NCI-H1417 treated with DMSO at 0.1 percent for 48 hours (cell line): ENCODE results near the gene LZTS3.
A peak's percentile ranks its signal among the peaks of the same experiment; 100 is the strongest.
"Not testable (repeated sequence)": the region's sequence is repeated elsewhere in the genome, so short reads cannot be mapped to it uniquely, and the experiment has no call there.

Experiments used
- DNase-seq: peaks from one replicate; lab custom pipeline; 2025; lab: John Stamatoyannopoulos, UW

The LZTS3 gene

DNA sequence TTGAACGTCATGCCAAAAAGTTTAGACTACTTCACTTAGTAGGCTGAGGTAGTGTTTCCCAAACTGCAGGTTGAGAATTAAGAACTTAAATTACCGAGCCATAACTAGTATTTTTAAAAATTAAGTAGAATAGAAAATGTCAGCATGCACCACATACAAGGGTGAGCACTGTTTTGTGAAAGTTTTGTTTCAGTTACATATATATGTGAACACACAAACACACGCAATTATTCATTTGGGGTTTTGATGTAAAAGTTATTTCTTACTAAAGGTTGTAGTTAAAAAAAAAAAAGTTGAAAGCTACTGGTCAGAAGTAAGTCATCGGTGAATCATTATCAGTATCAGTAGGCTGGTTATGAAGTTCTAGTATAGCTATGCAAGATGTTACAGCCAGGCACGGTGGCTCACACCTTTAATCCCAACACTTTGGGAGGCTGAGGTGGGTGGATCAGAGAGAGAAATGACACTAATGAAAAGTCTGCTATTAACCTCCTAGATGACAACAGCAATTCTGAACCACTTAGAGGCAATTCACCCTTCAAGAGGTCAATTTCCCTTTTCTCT, 37.8 kb downstream of the LZTS3 start:
- no peak for DNase-seq

DNA sequence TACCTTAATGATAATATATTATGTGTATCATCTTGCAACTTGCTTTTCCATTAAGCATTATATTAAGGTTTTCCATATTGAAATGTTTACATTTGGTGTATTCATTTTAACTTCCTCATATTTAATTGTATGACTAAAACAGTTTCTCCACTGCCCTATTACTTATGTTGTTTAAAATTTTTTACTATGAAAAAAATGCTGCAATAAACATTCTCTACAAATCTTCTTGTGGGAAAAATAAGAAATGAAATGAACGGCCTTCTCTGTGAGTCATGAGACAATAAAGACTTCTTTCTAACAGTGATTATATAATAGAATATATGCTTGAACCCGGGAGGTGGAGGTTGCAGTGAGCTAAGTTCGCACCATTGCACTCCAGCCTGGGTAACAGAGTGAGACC, 39.2 kb downstream of the LZTS3 start:
- DNase-seq = no peak

DNA sequence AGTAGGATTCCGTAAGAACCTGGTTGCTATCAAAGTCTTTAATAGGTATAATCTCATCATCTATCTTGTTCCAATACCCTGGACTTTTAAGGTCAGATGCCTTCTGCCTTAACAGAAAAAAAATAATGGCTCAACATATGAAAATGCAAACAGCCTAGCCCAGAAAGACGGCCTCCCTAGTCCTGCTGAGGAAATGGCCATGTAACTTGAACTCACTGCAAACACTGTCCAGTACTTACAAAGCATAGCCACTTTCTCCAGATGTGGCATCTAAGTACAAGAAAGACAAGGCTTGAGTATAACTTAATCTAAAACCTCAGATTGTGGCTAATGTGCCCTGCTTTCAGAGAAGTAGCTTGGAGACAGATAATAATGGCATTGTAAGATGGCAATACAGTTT, 40.2 kb downstream of the LZTS3 start:
- DNase-seq = no peak

DNA sequence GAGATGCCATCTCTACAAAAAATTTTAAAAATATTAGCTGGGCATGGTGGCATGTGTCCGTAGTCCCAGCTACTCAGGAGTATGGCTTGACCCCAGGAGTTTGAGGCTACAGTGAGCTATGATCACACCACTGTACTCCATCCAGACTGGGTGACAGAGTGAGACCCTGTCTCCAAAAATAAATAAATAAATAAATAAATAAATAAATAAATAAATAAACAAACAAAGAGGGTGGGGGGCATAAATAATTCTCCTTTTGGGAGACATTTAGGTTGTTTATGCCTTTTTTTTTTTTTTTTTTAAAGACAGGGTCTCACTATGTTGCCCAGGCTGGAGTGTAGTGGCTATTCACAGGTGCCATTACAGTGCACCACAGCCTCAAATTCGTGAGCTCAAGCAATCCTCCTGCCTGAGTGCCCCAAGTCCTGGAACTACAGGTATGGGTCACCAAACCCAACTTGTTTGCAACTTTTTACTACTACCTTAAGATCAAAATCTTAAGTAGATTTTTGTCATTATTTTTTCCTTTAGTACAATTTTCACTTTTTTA, 43.2 kb downstream of the LZTS3 start:
- no peak for DNase-seq

DNA sequence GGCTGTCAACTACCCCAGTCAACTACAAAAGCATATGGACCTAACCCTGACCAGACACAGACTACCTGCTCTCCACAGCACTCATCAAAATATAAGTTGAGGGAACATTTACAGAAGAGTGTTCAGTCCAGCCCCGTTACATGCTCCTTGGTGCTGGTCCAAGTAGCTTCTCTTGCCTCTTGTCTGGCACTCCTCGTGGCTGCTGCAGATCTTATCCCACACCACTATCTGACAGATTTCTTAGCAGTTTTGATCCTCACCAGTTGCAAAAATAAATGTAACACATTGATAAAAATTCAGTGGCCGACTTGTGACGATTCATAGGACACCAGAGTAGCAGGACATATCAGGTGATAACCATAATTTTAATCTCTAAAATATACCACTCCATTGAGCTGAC, 44.3 kb downstream of the LZTS3 start:
- no peak for DNase-seq

DNA sequence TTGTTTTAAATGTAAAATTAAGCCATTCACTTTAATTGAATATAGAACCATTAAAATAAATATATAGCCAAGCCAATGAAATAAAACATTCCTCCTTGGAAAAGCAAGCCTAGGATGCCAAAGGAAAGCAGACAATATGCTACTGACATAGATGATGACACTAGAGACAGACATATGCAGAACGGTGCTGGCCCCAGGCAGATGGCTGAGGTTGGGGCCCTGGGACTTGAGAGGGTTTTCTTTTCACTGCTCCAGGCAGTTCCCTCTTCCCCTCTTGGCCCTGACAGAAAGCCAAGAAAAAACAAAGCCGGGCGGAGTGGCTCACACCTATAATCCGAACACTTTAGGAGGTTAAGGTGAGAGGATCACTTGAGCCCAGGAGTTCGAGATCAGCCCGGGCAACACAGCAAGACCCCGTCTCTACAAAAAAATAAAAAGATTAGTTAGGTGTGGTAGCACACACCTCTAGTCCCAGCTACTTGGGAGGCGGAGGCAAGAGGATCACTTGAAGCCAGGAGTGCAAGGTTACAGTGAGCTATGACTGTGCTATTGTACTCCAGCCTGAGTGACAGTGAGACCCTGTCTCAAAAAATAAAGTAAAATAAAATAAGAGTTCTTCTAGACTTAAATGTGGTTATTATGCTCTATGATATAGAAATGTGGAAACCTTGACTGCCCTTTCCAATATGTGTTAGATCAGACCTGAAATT, 44.9 kb downstream of the LZTS3 start:
- DNase-seq = no peak

DNA sequence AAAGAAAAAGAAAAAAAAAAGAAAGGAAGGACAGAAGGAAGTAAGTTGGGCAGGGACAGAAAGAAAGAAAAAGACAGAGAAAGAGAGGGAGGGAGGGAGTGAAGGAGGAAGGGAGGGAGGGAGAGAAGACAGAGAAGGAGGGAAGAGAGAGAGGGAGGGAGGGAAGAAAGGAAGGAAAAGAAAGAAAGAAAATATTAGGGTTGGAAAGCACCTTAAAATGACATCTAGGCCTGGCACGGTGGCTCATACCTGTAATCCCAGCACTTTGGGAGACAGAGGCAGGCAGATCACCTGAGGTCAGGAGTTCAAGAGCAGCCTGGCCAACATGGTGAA, 46.9 kb downstream of the LZTS3 start:
- DNase-seq = no peak

GRCh38 chr20:3125776-3126526, 47.4 kb downstream of the LZTS3 start:
- not testable (repeated sequence) for DNase-seq

DNA sequence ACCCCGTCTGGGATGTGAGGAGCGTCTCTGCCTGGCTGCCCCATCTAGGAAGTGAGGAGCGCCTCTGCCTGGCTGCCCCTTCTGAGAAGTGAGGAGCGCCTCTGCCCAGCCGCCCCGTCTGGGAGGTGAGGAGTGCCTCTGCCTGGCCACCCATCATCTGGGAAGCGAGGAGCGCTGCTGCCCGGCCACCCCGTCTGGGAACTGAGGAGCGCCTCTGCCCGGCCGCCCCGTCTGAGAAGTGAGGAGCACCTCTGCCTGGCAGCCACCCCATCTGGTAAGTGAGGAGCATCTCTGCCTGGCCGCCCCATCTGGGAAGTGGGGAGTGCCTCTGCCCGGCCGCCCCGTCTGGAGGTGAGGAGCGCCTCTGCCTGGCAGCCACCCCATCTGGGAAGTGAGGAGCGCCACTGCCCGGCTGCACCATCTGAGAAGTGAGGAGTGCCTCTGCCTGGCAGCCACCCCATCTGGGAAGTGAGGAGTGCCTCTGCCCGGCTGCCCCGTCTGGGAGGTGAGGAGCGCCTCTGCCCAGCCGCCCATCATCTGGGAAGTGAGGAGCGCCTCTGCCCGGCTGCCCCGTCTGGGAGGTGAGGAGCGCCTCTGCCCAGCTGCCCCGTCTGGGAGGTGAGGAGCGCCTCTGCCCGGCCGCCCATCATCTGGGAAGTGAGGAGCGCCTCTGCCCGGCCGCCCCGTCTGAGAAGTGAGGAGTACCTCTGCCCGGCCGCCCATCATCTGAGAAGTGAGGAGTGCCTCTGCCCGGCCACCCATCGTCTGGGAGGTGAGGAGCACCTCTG, 48.4 kb downstream of the LZTS3 start:
- not testable (repeated sequence) for DNase-seq

DNA sequence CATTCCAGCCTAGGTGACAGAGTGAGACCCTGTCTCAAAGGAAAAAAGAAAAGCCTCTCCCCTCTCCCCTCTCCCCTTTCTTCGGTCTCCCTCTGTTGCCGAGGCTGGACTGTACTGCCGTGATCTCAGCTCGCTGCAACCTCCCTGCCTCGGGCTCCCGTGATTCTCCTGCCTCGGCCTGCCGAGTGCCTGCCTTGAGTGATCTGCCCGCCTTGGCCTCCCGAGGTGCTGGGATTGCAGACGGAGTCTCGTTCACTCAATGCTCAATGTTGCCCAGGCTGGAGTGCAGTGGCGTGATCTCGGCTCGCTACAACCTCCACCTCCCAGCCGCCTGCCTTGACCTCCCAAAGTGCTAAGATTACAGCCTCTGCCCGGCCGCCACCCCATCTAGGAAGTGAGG, 49.2 kb downstream of the LZTS3 start:
- not testable (repeated sequence) for DNase-seq

DNA sequence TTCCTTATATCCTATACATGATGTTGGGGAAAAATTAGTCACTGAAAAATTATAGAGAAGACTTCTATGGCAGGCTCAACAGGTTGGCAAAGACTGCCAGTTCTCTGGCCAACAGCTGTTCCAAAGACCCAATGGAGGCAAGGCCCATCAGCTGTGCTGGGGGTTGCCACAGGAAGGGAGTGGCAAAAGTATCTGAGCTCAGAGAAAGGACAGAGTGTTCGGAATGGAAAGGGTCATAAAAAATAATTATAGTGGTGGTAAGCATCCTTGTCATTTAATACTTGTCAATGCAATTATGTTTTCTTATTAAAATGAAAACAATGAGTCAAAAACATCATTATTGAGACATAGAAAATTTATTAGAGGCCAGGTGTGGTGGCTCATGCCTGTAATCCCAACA, 49.8 kb downstream of the LZTS3 start:
- peak; percentile 56 for DNase-seq

DNA sequence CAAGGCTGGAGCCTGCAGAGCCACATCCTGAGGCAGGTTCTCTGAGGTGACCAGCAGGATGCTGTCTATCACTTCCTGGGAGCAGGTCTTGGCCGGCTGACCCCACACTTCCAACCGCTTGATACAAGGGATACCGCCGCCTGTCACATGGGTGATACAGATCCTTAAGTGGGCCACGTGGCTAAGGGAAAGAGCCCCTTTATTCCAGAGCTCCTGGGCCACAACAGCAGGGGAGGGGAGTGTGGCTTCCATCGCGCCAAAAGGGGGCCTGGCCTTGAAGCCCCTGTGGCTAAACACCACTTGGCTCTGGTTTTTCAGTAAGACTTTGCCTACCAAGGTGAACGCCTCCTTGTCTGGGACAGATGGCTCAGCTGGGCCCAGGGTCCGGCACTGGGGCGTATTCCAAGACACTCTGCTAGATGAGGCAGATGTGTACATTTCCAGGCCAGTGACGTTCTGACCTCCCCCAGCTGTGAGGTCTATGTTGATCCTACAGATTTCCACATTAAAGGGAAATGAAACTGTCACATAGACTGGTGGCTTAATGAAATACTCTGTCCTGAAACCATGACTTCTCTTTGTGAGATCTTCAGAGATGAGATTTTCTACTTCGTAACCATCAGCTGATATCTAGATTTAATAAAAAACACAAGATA, 51.3 kb downstream of the LZTS3 start:
- DNase-seq = no peak

DNA sequence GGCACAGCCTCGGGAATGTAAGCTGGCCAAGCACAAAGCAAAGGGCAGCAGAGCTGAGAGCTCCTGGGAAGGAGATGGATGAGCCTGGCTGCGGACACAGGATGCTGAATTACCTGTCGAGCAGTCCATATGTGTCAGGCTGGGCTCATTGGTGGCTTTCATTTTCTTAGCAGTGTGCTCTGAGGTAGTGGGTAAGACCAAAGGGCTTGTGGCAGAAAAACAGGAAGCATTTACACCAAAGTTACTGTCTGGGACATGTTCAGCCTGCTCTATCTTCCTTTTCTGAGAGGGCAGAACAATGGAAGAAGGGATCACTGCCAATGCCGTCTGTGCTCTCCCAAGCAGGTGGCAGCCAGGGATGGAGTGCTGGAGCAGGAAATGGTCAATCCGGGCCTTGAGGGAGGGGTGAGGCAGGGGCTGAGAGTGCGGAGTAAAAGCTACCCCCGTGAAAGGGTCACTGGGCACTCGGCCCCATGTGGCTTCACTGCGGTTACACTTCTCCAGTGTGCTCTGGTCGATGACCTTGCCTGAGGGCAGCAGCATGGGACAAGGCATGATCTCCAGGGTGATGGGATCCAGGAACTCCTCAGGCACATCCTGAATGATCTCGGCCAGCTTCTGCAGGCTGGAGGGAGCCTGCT, 52.0 kb downstream of the LZTS3 start:
- DNase-seq = no peak

GRCh38 chr20:3119044-3119443, 54.3 kb downstream of the LZTS3 start:
- no peak for DNase-seq

DNA sequence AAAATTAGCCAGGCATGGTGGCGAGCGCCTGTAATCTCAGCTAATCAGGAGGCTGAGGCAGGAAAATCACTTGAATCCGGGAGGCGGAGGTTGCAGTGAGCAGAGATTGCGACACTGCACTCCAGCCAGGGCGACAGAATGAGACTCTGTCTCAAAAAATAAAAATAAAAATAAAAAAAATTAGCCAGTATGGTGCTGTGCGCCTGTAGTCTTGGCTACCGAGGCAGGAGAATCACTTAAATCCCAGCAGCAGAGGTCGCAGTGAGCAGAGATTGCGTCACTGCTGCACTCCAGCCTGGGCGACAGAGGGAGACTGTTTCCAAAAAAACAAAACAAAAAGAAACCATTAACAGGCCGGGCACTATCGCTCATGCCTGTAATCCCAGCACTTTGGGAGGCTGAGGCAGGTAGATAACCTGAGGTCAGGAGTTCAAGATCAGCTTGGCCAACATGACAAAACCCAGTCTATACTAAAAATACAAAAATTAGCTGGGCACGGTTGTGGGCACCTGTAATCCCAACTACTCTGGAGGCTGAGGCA, 55.4 kb downstream of the LZTS3 start:
- not testable (repeated sequence) for DNase-seq

GRCh38 chr20:3116341-3116740, 57.0 kb downstream of the LZTS3 start:
- no peak for DNase-seq

GRCh38 chr20:3115190-3116107, 57.9 kb downstream of the LZTS3 start:
- DNase-seq = no peak
